ENCODE measurements around the gene PHEX. TPM values are rescaled to one million over a fixed set of nuclear protein-coding genes. Genes with fewer than 3 reads are reported as not detected.
A peak's percentile ranks its signal among the peaks of the same experiment; 100 is the strongest.

PHEX gene
- total RNA-seq, result under 0.01 and 0.87 TPM in 2 replicates

DNA sequence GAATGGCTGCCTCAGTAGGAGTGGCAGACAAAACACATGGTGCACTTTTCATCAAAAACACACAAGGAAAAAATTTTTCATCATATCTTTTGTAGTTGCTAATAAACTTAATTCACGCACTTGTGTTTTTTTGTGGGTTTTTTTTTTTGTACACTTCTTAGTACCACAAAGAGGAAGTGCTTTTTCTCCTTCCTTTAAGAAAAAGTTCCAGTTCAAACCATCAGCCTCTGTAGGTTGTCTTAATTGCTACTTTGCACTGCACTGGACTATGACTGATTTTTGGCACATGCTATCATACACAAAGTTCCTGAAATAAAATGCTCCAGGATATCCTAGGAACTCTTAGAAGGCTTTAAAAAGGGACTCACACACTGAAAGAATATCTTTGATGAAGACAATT lies at the start of gene PHEX:
Gene PHEX (plus strand): TSS at position 242 of the 400 bp plus-strand sequence. CDS start 681 bp downstream, outside the sequence.
- DNase-seq (ENCODE audit: low read depth in 2 of 2), result no peak

DNA sequence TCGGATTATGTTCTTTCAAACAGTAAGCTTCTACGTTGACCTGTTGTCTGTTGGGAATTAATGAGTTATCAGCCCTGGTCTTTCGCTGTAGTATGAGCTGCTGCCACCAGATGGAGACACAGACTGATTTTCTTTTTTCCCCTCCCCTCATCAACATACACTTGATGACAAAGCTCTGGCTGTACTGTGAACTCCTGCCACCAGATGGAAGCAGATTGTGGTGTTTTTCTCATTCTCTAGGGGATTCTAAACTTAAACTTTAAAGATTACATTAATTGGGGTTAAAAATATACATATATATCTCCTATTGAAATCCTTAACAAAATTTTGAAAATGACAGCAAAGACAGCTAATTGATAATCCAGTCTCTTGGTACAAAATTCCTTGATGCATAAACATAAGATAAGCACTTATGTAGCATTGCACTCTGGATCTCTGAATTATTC lies 46.8 kb upstream of the PHEX start:
- peak; percentile 79 to 89 for DNase-seq (ENCODE audit: low read depth in 2 of 2)

DNA sequence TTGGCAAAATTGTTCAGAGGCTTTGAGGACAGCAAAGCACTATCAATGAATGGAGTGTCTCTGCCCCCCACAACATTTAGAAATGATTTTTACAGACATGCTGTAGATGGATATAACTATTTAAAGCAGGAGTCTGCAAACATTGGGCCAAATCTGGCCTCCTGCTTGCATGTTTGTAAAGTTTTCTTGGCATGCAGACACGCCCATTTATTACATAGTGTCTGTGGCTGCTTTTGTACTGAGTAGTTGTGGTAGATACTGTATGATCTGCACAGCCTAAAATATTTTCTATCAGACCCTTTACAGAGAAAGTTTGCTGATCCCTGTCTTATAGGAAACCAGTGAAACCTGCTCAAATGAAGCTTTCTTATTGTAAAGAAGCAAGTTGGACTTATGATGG lies 45.5 kb upstream of the PHEX start:
- DNase-seq (ENCODE audit: low read depth in 2 of 2), result no peak

GRCh38 chrX:21989384-21989783 lies 42.7 kb upstream of the PHEX start:
- DNase-seq (ENCODE audit: low read depth in 2 of 2), result no peak

DNA sequence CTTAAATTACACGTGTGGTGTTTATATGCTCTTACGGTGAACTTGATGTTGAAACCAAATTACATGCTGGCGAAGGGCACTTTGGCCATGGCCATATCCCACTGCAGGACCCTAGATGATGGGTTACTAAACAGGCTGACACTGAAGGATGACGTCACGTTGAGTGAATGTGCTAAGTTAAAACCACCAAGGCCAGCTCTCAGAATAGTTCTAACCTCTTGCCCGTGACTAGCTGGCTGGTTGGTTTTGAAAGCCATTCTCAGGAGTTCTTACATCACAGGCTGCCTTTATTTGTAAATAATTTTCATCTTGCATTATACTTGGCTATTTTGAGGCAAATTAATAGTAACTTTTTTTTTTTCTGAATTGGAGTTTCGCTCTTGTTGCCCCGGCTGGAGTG lies 41.3 kb upstream of the PHEX start:
- DNase-seq (ENCODE audit: low read depth in 2 of 2), result no peak

GRCh38 chrX:21991504-21991903 lies 40.6 kb upstream of the PHEX start:
- no peak for DNase-seq (ENCODE audit: low read depth in 2 of 2)

- peak in 1 of 2 donors; percentile 18 for DNase-seq (ENCODE audit: low read depth in 2 of 2)
Measured at GRCh38 chrX:21993265-21993664, 38.9 kb upstream of the PHEX start.

DNA sequence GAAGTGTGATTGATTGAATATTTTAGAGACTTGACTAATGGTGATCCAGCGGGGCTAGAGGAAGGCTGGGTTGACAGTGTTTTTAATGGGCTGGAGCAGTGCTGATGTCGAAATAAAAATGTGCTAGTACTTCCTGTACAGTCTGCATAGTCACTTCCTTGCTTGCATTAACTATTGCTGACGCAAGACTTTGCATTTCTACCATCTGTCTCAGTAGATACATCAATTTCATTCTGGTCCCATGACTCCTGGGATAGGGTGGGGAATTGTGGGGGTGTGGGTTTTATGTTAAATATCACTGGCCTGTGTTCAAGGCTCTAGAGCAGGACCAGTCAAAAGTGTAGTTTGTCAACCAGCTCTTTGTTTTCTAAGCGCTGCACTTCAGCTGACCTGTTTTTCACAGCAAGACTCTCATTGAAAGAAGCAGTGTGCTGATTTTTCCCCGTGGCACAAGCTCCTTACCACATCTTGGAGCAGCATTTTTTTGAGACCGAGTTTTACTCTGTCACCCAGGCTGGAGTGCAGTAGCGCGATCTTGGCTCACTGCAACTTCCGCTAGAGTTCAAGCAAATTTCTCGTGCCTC lies 35.2 kb upstream of the PHEX start:
- peak; percentile 42 to 48 for DNase-seq (ENCODE audit: low read depth in 2 of 2)

- DNase-seq (ENCODE audit: low read depth in 2 of 2), result no peak
Measured at GRCh38 chrX:21998037-21998436, 34.1 kb upstream of the PHEX start.

- no peak for DNase-seq (ENCODE audit: low read depth in 2 of 2)
Measured at GRCh38 chrX:22004866-22005265, 27.3 kb upstream of the PHEX start.

DNA sequence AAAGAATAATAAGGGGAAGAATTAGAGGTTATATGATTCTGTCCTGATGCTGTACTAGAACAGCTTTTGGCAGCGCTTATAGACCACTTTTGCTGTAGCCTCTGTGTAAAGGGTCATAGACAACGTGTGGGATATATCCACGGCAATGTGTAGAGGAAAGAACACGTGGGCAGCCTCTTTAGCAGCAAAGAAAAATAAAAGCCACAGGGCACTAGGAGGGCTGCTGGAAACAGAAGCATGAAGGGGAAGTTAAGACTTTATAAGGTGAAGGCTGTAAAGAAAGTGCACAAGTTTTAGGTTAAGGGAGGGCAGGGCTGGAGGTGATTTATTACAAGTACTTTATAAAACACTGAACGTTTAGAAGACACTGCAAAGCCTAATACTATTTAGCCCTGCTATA lies 20.1 kb upstream of the PHEX start:
- no peak for DNase-seq (ENCODE audit: low read depth in 2 of 2)

- DNase-seq (ENCODE audit: low read depth in 2 of 2), result no peak
Measured at GRCh38 chrX:22012931-22013330, 19.2 kb upstream of the PHEX start.

GRCh38 chrX:22015139-22015750 lies 16.9 kb upstream of the PHEX start:
- no peak for DNase-seq (ENCODE audit: low read depth in 2 of 2)

DNA sequence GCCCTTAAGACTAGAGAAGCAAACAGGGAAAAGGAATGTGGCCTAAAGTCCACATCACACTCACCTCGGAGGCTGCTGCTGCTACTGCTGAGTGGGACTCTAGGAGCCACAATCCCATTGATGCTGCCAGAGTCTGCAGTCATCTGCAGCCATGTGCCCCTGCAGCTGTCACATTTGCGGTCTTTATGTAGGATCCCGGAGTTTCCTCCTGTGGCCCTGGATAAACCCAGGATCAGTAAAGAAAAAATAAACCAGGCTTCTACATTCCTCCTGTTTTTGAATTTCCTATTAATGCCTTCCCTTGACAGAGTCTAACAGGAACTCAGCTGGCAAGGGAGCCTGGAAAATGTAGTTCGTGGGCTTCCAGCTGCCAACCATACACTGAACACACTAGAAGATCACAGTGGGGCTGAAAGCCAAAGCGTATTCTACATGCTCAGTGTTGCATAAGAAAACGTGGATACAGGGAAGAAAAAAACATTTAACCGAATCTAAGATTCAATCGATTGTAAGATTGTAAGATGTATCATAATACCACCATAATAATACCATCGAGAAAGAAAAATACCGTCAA lies 10.3 kb upstream of the PHEX start:
- DNase-seq (ENCODE audit: low read depth in 2 of 2), result peak in 1 of 2 donors; percentile 41

DNA sequence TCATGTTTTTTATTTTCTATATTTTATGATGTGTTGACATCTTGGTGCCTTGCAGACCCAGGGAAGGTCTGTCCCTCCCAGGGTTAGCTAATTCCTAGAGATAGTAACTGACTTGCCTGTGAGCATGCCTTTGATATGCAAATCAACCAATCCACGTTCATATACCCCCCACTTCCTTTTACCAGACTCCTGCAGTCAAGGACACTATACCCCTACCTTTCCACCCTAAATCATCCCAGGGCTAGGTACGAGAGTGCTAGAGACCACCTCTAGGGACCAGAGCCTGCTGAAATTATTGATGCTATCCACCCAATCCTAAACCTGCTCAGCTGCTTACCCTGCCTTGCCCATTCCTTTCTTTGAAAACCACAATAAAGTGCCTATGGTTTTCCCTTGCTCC lies 7.5 kb upstream of the PHEX start:
- DNase-seq (ENCODE audit: low read depth in 2 of 2), result no peak

GRCh38 chrX:22025751-22026150 lies 6.4 kb upstream of the PHEX start:
- no peak for DNase-seq (ENCODE audit: low read depth in 2 of 2)

DNA sequence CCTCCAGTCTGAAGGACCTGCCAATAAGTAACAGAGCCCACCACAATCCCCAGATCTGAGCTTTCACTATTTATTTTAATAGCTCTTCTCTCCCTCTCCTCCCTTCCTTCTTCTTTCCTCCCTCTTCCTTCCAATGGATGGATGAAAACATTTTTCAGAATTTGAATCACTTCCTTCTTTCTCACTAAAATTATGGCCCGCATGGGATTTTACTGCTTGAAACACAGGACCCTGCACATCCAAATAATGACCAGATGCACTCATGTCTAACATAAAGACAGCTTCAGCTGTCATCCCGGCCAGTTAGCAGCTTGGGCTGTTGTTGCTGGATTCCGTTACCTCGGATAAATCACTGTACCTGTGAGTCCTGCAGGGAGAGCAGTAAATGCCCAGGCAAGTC lies 5.4 kb upstream of the PHEX start:
- no peak for DNase-seq (ENCODE audit: low read depth in 2 of 2)

DNA sequence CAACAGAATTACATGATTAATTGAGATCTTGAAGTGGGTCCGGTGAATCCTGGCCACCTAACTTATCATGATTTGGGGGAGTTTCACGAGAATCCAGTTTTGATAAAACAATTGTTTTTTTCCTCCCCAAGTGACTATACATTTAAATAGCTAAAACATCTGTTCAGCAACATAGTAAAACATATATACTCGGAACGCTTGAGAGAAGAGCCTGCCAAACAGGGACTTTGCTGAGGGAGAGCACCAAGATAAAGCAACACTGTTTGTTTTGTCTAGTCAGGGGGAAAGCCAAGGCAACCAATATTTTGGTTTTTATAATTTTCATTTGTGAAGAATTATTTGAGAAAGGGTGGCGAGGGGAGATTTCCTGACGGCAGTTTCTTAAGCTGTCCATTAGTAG lies 381 bp downstream of the PHEX start:
- DNase-seq (ENCODE audit: low read depth in 2 of 2), result no peak

GRCh38 chrX:22033818-22034217 lies 1.7 kb downstream of the PHEX start:
- DNase-seq (ENCODE audit: low read depth in 2 of 2), result no peak

GRCh38 chrX:22035236-22035635 lies 3.1 kb downstream of the PHEX start:
- DNase-seq (ENCODE audit: low read depth in 2 of 2), result no peak

DNA sequence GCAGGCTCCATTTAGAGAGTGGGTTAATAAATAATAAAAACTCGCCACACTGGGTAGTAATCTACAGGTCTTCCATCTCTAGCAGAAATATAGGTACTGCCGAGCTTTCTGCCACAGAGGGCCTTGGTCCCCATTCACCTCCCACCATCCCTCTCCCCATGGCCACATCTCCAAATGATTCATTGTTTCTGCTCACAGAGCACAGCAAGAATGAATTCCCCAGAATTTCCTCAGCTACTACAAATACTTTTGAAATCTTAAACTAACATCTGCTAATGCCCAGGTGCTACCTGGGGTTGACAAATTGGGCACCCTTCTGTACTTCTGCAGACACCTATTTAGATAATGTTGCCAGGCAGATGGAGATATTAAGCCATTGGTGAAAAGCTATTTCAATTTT lies 5.1 kb downstream of the PHEX start:
- no peak for DNase-seq (ENCODE audit: low read depth in 2 of 2)

GRCh38 chrX:22037911-22038537 lies 5.9 kb downstream of the PHEX start:
- DNase-seq (ENCODE audit: low read depth in 2 of 2), result no peak

DNA sequence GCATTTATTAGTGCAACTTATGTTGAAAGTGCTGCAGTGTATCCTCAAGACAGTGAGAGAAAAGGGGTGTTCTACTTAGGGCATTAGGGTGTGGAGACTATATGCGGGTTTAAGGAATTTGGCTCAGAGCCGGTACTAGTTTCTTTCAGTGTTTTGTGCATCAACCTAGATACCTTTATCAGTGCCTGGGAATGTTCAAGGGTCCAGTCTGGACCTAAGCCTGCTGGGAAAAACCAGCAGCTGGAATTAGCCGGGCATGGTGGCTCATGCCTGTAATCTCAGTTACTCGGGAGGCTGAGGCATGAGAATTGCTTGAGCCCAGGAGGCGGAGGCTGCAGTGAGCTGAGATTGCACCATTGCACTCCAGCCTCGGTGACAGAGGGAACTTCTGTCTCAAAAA lies 7.4 kb downstream of the PHEX start:
- no peak for DNase-seq (ENCODE audit: low read depth in 2 of 2)

All from lung microvascular endothelial cell (primary cell).